NCI-H1694 (cell line): ENCODE results near the gene TBC1D10A.

ENCODE experiments used
- DNase-seq: peaks from one replicate; lab custom pipeline; 2025; lab: John Stamatoyannopoulos, UW

The TBC1D10A gene

DNA sequence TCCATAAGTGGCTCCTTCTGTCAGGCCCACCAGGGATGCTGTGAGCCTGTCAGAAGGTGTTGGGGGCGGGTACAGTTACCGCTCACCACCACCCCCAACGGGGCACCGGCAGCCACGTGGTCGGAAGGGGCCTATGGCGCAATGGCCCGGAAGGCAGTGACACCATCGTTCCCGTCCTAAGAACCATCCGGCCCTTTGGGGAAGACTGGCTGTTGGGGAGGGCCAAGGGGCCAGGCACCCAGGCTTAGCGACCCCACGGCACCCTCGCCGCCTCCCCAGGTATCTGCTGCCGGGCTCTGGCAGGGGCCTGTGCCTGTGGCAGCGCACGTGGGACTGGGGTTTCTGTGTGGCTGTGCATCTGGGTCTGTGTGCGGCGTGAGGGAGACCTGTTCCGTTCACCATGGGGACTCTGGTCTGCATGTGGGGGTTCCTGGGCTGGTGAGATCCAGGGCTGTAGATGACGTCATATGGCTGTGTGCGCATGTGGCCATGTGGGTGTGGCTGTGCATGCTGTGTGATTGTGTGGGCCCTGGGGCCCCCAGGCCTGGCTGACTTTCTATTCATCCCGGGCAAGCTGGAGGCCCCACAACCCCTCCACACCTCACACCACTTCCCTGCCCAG is 60.8 kb downstream of the TBC1D10A start:
- no peak for DNase-seq

DNA sequence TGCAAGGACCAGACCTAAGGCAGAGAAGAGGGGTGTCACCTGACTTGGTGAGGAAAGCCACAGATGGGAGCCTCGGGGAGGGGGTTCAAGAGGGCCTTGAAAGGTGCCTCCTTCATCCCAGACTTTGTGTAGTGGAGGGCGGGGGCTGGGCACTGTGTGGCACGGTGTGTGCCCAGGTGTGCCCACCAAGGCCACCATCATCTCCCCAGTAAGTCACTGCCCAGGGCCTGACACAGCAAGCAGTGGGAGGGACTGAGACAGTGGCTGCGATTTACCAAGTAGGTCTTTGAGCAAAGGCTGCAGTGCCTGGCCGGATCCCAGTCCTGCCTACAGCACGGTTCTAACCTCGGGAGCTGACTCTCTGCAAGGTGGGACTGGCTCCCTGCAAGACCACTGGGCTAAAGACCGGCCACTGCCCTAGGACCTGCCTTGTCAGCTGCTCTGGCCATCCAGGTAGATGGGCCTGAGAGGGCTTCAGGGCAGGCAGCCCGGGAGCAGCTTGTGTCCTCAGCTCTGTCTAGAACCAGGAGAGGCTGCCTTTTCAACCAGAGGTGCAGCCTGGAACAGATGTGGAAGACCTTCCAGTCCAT is 61.5 kb downstream of the TBC1D10A start:
- DNase-seq, result no peak

- no peak for DNase-seq
Measured at GRCh38 chr22:30263883-30264282, 62.9 kb downstream of the TBC1D10A start.

GRCh38 chr22:30262917-30263741 is 63.6 kb downstream of the TBC1D10A start:
- DNase-seq, result peak; percentile 62

GRCh38 chr22:30262112-30262511 is 64.6 kb downstream of the TBC1D10A start:
- DNase-seq, result no peak

DNA sequence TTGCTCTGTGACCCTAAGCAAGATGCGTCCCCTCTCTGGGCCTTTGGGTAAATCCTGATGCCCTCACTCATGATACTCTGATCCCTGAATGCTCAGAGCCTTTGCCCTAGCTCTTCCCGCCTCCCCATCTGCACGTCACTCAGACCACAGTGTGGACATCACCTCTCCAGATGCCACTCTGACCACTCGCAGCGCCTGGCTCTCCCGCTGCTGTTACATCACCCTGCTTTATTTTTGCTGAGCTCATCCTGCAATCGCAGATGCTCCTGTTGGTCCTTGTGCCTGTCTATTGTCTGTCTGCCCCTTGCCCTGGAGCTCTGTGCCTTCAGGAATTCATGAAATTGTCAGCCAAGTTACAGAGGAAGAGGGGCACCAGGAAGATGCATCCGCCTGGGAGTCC is 65.6 kb downstream of the TBC1D10A start:
- no peak for DNase-seq

GRCh38 chr22:30260682-30261081 is 66.1 kb downstream of the TBC1D10A start:
- DNase-seq, result no peak

GRCh38 chr22:30260276-30260675 is 66.5 kb downstream of the TBC1D10A start:
- no peak for DNase-seq

DNA sequence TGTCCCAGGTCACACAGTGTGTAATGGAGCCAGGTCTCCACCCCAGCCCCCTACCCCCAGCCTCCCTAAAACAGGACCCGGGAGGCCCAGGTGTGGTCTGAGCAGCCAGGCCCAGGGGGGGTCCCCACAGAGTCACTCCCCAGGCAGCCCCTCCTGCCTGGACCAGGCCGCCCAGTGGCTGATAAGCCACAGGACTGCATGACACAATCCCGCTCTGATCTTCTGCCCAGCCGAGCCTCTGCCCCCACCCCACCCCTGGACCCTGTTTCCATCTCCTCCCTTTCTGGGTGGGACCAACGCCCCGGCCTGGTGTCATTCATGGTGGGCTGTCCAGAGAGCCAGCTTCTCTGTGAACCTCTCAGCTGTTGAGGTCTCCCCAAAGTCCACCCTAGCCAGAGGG is 72.4 kb downstream of the TBC1D10A start:
- no peak for DNase-seq

- peak; percentile 67 for DNase-seq
Measured at GRCh38 chr22:30253205-30253852, 73.4 kb downstream of the TBC1D10A start.

DNA sequence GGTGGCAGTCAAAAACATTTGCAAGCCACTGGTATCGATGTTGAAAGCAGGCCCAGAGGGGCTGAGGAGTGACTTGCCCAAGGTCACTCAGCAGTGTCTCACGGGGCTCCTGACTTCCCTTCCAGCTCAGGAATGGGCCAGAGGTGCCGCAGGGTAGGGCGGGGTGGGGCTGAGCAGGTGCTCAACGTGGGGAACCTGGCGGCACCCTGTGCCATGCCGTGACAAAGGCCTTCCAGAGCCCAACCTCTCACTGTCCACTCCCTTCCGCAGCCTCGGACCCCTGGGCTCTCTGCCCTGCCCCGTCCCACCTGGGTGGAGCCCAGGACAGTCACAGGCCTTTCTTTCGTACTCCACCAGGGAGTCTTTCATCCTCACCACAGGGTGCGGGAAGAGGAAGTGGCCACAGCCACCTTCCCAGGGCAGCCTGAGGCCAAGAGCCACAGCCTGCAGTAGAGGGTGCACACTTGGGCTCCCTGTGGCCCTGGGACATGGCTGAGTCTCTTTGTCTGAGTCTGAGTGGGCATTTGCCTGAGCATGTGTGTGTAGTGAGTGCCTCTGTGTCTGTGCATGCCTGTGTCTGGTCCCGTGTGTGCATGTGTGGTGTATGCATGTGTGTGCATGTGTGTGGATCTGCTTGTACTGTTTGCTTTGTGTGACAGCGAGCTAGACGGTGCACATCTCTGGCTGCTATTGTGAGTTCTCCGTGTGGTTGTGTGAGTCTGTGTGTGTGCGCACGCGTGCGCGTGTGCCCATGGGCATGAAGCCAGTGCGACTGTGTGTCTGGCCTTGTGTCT is 74.1 kb downstream of the TBC1D10A start:
- DNase-seq, result no peak

- DNase-seq, result no peak
Measured at GRCh38 chr22:30251711-30252110, 75.0 kb downstream of the TBC1D10A start.

DNA sequence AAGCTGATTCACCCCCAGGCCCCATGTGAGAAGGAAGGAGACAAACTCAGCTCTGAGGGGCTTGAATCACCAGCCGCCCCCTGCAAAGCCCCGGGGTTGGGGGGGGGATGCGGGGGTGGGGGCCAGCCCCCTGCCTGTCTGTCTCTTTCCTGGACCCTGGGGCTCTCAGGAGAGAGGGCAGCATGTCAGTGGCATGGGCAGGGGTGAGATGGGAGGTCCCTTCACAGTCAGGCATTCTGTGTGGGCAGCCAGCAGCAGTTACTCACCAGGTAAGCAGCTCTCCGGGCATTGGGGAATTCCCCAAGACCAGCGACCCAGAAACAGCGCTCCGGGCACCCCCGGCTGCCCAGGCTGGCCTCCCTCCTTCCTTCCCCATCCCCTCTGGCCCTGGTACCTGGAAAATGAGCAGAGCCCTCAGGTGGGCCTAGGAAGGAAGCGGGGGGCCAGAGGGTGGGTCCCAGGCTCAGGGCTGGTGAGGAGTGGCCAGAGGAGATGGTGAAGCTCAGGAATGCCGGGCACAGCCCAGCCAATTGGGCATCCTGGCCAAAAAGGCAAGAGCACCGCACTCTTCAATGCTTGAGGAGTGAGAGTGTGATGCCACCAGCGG is 76.0 kb downstream of the TBC1D10A start:
- DNase-seq, result no peak

- no peak for DNase-seq
Measured at GRCh38 chr22:30250039-30250565, 76.6 kb downstream of the TBC1D10A start.

- no peak for DNase-seq
Measured at GRCh38 chr22:30249049-30250038, 77.4 kb downstream of the TBC1D10A start.

GRCh38 chr22:30248484-30248883 is 78.3 kb downstream of the TBC1D10A start:
- DNase-seq, result no peak

GRCh38 chr22:30247974-30248373 is 78.8 kb downstream of the TBC1D10A start:
- no peak for DNase-seq

- no peak for DNase-seq
Measured at GRCh38 chr22:30247561-30247960, 79.2 kb downstream of the TBC1D10A start.

- no peak for DNase-seq
Measured at GRCh38 chr22:30246814-30247376, 79.8 kb downstream of the TBC1D10A start.
